SK-N-SH (cell line): ENCODE results near the gene ZNF319. TPM values are rescaled to one million over a fixed set of nuclear protein-coding genes. Genes with fewer than 3 reads are reported as not detected.

Experiments
- CTCF ChIA-PET: fragments of 300-600, 350-600 bp; formaldehyde crosslinking; extraction: SDS; loops from one replicate; lab custom pipeline; 2021; lab: Yijun Ruan, JAX
- POLR2A ChIA-PET: fragments of 350-600 bp; sonication (Branson Sonifier 250); formaldehyde crosslinking; extraction: SDS; loops from one replicate; lab custom pipeline; 2020; ENCODE audit warnings: antibody characterized with exemption, inconsistent platforms; lab: Yijun Ruan, JAX
- DNase-seq: peaks from one replicate; pipeline ENCODE4 v3.0.0; 2012
- H2AFZ ChIP-seq: fragments of 200-600 bp; sonication (generic); 2 replicates; pipeline ENCODE4 v1.8.1; 2016; ENCODE audit warnings: antibody characterized with exemption, mild to moderate bottlenecking, low read depth
- H3F3A ChIP-seq: fragments of 200-600 bp; sonication (generic); replicated peaks from 2 replicates; pipeline ENCODE3; 2016; ENCODE audit warnings: antibody characterized with exemption, mild to moderate bottlenecking; ENCODE audit not compliant: insufficient read depth
- H3K27ac ChIP-seq, 2 experiments: fragments of 200-500 bp in 1 of 2; fragments of 200-600 bp in 1 of 2; sonication (Bioruptor generic) in 1 of 2; sonication (generic), shearing (Covaris generic) in 1 of 2; 2 replicates each; pipeline versions ENCODE4 v1.5.1 to v1.6.1; 2014 to 2016; ENCODE audit warnings: low read depth in 2 of 2, inconsistent platforms in 1 of 2, low read length in 1 of 2, mild to moderate bottlenecking in 1 of 2, mixed read lengths in 1 of 2
- H3K27me3 ChIP-seq: fragments of 200-600 bp; sonication (generic), shearing (Covaris generic); 2 replicates; pipeline ENCODE4 v1.6.1; 2016; ENCODE audit warnings: mixed run types; ENCODE audit not compliant: insufficient read depth
- H3K36me3 ChIP-seq, 2 experiments: fragments of 200-500 bp in 1 of 2; fragments of 200-600 bp in 1 of 2; sonication (Bioruptor generic) in 1 of 2; sonication (generic) in 1 of 2; replicated peaks in 1 of 2; 2 replicates each; pipeline versions ENCODE3 to v1.5.1; 2014 to 2016; ENCODE audit warnings: low read length in 1 of 2, mild to moderate bottlenecking in 1 of 2; ENCODE audit not compliant: insufficient read depth in 2 of 2, control insufficient read depth in 1 of 2
- H3K4me1 ChIP-seq, 2 experiments: fragments of 200-500 bp in 1 of 2; fragments of 200-600 bp in 1 of 2; sonication (Bioruptor generic) in 1 of 2; sonication (generic), shearing (Covaris generic) in 1 of 2; 2 replicates each; pipeline versions ENCODE4 v1.5.1 to v1.6.1; 2014 to 2016; ENCODE audit warnings: low read depth in 1 of 2, low read length in 1 of 2, mixed run types in 1 of 2; ENCODE audit not compliant: insufficient read depth in 2 of 2, control insufficient read depth in 1 of 2
- H3K4me2 ChIP-seq: fragments of 200-600 bp; sonication (generic), shearing (Covaris generic); 2 replicates; pipeline ENCODE4 v1.6.1; 2017; ENCODE audit warnings: mixed run types
- H3K4me3 ChIP-seq, 2 experiments: fragments of 200-500 bp in 1 of 2; fragments of 200-600 bp in 1 of 2; sonication (Bioruptor generic) in 1 of 2; sonication (generic), shearing (Covaris generic) in 1 of 2; 2 replicates each; pipeline versions ENCODE4 v1.5.1 to v1.8.1; 2014 to 2016; ENCODE audit warnings: low read depth in 2 of 2, inconsistent platforms in 1 of 2, low read length in 1 of 2, mild to moderate bottlenecking in 1 of 2, mixed read lengths in 1 of 2, moderate library complexity in 1 of 2
- H3K79me2 ChIP-seq: fragments of 200-600 bp; sonication (generic); 2 replicates; pipeline ENCODE4 v1.8.1; 2017; ENCODE audit warnings: mild to moderate bottlenecking; ENCODE audit not compliant: insufficient read depth
- H3K9ac ChIP-seq: fragments of 200-600 bp; sonication (generic); 2 replicates; pipeline ENCODE4 v1.6.1; 2017; ENCODE audit warnings: mixed run types
- H3K9me2 ChIP-seq: fragments of 200-600 bp; sonication (generic); 2 replicates; pipeline ENCODE4 v1.6.1; 2017; ENCODE audit warnings: mixed run types
- H3K9me3 ChIP-seq: fragments of 200-600 bp; sonication (generic); 2 replicates; pipeline ENCODE4 v1.6.1; 2017; ENCODE audit warnings: mixed run types, mild to moderate bottlenecking, moderate library complexity
- H4K20me1 ChIP-seq: fragments of 200-600 bp; sonication (generic); 2 replicates; pipeline ENCODE4 v1.6.1; 2017; ENCODE audit warnings: mild to moderate bottlenecking, mixed run types; ENCODE audit not compliant: insufficient read depth
- CHD2 ChIP-seq: fragments of 150-350 bp; IDR thresholded peaks from 2 replicates; pipeline ENCODE4 v1.6.1; 2018; ENCODE audit warnings: low read length; ENCODE audit not compliant: partially characterized antibody
- EZH2phosphoT487 ChIP-seq: fragments of 200-600 bp; sonication (generic); IDR thresholded peaks from 2 replicates; pipeline ENCODE4 v1.6.1; 2017; ENCODE audit warnings: low read depth, mixed run types, mild to moderate bottlenecking, antibody characterized with exemption, moderate library complexity, borderline replicate concordance
- FOXM1 ChIP-seq: IDR thresholded peaks from 2 replicates; pipeline ENCODE4 v1.4.0; 2012; ENCODE audit warnings: low read depth, mild to moderate bottlenecking
- GATA2 ChIP-seq: sonication (generic); formaldehyde crosslinking; IDR thresholded peaks from 2 replicates; pipeline ENCODE4 v1.5.0; 2020; ENCODE audit warnings: mild to moderate bottlenecking, missing genetic modification reagents
- MEF2A ChIP-seq: IDR thresholded peaks from 2 replicates; pipeline ENCODE4 v1.4.0; 2012; ENCODE audit warnings: low read depth, borderline replicate concordance
- RAD21 ChIP-seq: IDR thresholded peaks from 2 replicates; pipeline ENCODE4 v1.6.1; 2012; ENCODE audit warnings: mild to moderate bottlenecking, low read length
- RCOR1 ChIP-seq: fragments of 150-350 bp; IDR thresholded peaks from 2 replicates; pipeline ENCODE4 v1.6.1; 2017; ENCODE audit warnings: antibody characterized with exemption, low read length
- RFX5 ChIP-seq: IDR thresholded peaks from 2 replicates; pipeline ENCODE4 v1.6.1; 2012; ENCODE audit warnings: mild to moderate bottlenecking, improper control_type of control experiment, low read length
- SMC3 ChIP-seq: IDR thresholded peaks from 2 replicates; pipeline ENCODE4 v1.6.1; 2012; ENCODE audit warnings: low read depth, low read length, improper control_type of control experiment
- YY1 ChIP-seq: IDR thresholded peaks from 2 replicates; pipeline ENCODE4 v1.4.0; 2012; ENCODE audit warnings: low read depth, mild to moderate bottlenecking
- WGBS: methylation state at CpG from one replicate; pipeline ENCODE4 v1.1.6; 2017; ENCODE audit warnings: low lambda C conversion rate; 5-methylcytosine and 5-hydroxymethylcytosine counted together
- polyA plus RNA-seq, 3 experiments: library from polyadenylated mRNA; depleted of rRNA; stranded (reverse); fragments of >200 nt; gene quantifications; 2 replicates each; pipeline ENCODE4 v1.2.3, GENCODE V29; 2012
- TF ChIP-seq, protein P1 (sequence below): IDR thresholded peaks from 2 replicates; pipeline ENCODE4 v1.4.0; 2012; ENCODE audit warnings: low read depth
- TF ChIP-seq, protein P2 (sequence below): fragments of 200-600 bp; sonication (generic); IDR thresholded peaks from 2 replicates; pipeline ENCODE4 v1.6.1; 2017; ENCODE audit warnings: antibody characterized with exemption, mild to moderate bottlenecking, moderate library complexity

The ZNF319 gene
- polyA plus RNA-seq, 1 of the 3 experiments (the other 2 are of a cell fraction), result 7.6 TPM

DNA sequence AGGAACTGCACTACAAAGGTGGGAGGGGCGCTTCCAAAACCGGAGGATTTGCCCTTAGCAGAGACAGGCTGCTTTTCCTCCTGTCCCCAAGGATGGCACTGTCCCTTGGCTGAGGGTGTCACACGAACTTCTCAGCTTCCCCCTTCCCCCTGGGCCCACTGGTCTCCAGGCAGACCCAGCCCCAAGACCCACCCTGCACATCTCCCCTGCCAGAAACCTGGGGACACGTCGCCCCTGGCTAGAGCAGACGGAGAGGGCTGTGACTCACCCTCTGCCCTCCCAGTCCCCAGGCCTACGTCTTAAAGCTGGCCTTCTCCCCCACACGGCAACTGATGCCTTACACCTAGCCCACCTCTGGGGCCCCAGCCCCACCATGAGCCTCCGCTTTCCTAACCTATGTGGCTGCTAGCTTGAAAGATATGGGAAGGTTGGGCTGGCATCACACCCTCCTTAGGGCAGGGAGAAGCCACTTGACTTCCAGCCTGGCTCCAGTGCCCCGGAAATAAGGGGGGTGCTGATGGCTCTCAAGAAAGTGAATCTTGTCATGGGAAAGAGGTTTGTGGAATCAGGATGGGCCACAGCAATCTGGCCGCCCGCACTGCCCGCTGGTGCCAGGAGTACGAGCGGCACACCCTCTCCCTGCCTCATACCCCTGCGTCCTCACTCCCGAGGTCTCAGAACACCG lies 4.6 kb downstream of the ZNF319 start:
- Histone ChIP-seq H4K20me1 (0 out of 2 replicates have a peak, but pooled peaks cover 6% of the 10 kb centered on the region), H3K4me1 (peaks cover 0 to 11% of the 10 kb centered on the region in 2 experiments; a peak in 1 of 4 replicates), H3K9me2 (no peaks in the 10 kb centered on the region), H2AFZ (no peak overlapping the region), H3K79me2 (peaks cover 20% of the 10 kb centered on the region), H3K9me3 (no peaks in the 10 kb centered on the region), H3K4me2 (no peak overlapping the region), H3K27me3 (no peaks in the 10 kb centered on the region), H3K9ac (no peak overlapping the region), H3K4me3 (no peak overlapping the region), H3K36me3 (peaks cover 0 to 35% of the 10 kb centered on the region in 2 experiments), H3K27ac (no peak overlapping the region), H3F3A (peaks cover under 1% of the 10 kb centered on the region)
- 78% methylated on average over 14 of the region's 18 CpGs for WGBS
- CTCF ChIA-PET, result interaction anchor here (1.6 kb wide), 1 partner anchor 90 kb away, joined by 4 read pairs; no protein-coding TSS in a partner anchor
- TF ChIP-seq CHD2, result no peak
- TF ChIP-seq GATA2 (CRISPR knock-in tag), result no peak
- no peak for TF ChIP-seq MEF2A
- TF ChIP-seq RFX5, result no peak
- TF ChIP-seq, protein P1, sequence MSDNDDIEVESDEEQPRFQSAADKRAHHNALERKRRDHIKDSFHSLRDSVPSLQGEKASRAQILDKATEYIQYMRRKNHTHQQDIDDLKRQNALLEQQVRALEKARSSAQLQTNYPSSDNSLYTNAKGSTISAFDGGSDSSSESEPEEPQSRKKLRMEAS, result no peak
- no peak for TF ChIP-seq EZH2phosphoT487
- TF ChIP-seq FOXM1, result no peak
- POLR2A ChIA-PET, result no interaction called here
- no peak for DNase-seq

DNA sequence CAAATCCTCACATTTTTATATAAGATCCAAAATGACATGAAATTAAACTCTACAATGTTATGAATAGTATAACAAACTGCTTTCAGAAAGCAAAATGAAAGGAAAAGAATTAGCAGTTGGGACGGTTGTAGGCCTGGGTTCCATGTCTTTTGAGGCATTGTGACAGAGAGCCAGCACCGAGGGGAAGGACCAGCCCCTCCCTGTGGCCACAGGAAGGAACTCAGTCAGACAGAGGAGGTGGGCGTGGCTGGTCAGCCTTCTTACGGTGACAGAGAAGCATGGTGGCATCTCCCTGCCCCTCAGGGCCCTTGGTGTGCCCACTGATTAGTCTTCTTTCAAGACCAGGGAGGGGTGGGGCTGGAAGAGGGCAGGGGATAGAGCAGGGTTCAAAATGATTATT lies 5.7 kb downstream of the ZNF319 start:
- peak; percentile 41; the same call in 1 of the 2 replicates for TF ChIP-seq RAD21
- peak; percentile 33; the same call in 1 of the 2 replicates for TF ChIP-seq SMC3
- TF ChIP-seq RCOR1, result no peak
- TF ChIP-seq, protein P2, sequence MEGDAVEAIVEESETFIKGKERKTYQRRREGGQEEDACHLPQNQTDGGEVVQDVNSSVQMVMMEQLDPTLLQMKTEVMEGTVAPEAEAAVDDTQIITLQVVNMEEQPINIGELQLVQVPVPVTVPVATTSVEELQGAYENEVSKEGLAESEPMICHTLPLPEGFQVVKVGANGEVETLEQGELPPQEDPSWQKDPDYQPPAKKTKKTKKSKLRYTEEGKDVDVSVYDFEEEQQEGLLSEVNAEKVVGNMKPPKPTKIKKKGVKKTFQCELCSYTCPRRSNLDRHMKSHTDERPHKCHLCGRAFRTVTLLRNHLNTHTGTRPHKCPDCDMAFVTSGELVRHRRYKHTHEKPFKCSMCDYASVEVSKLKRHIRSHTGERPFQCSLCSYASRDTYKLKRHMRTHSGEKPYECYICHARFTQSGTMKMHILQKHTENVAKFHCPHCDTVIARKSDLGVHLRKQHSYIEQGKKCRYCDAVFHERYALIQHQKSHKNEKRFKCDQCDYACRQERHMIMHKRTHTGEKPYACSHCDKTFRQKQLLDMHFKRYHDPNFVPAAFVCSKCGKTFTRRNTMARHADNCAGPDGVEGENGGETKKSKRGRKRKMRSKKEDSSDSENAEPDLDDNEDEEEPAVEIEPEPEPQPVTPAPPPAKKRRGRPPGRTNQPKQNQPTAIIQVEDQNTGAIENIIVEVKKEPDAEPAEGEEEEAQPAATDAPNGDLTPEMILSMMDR, result peak; percentile 48
- no peak for TF ChIP-seq YY1
- Histone ChIP-seq H3K27ac (no peak overlapping the region), H3K36me3 (peaks cover 0 to 35% of the 10 kb centered on the region in 2 experiments), H3K27me3 (no peaks in the 10 kb centered on the region), H4K20me1 (0 out of 2 replicates have a peak, but pooled peaks cover 6% of the 10 kb centered on the region), H3K9ac (no peak overlapping the region), H2AFZ (no peak overlapping the region), H3K79me2 (peaks cover 17% of the 10 kb centered on the region), H3K9me3 (no peaks in the 10 kb centered on the region), H3K4me2 (no peak overlapping the region), H3K4me3 (no peak overlapping the region), H3K9me2 (no peaks in the 10 kb centered on the region), H3F3A (no peaks in the 10 kb centered on the region), H3K4me1 (peaks cover 0 to 10% of the 10 kb centered on the region in 2 experiments; a peak in 1 of 4 replicates)
- peak; percentile 64 for DNase-seq
- ChIA-PET CTCF (no interaction called here), POLR2A (no interaction called here)
- WGBS, result 41% methylated on average over 4 of the region's 4 CpGs
